ENCODE data around the gene LARGE1. TPM values are rescaled to one million over a fixed set of nuclear protein-coding genes. Genes with fewer than 3 reads are reported as not detected.

Gene LARGE1
- total RNA-seq, 1 experiment from 2014 or later, result 2.5 TPM

GRCh38 chr22:33819743-33820142 is 100.5 kb downstream of the LARGE1 start:
- DNase-seq (ENCODE audit: low read depth, low spot score) (no peak), ATAC-seq (no peak)
- no peaks in the 10 kb centered on the region for H3K27me3 ChIP-seq (ENCODE audit: control insufficient read depth, insufficient read depth, low read length)
- no peaks in the 10 kb centered on the region for H3K36me3 ChIP-seq (ENCODE audit: control insufficient read depth, insufficient read depth, low read length)
- POLR2A ChIA-PET, result no interaction called here
- TF ChIP-seq SIN3A (IDR thresholded peaks at IDR 0.05; ENCODE audit: borderline replicate concordance, insufficient read depth, low read depth, low read length) (no peak), POLR2AphosphoS5 (IDR thresholded peaks at IDR 0.05; ENCODE audit: low read depth, low read length) (no peak), CTCF (IDR thresholded peaks at IDR 0.05) (no peak), REST (IDR thresholded peaks at IDR 0.05; ENCODE audit: insufficient read depth in 1 of 2, low read depth in 2 of 2, low read length in 1 of 2) (no peak), TCF7L2 (IDR thresholded peaks at IDR 0.05; ENCODE audit: low read depth, low read length) (no peak)
- no peaks in the 10 kb centered on the region for H3K4me1 ChIP-seq (ENCODE audit: control insufficient read depth, insufficient read depth, low read length)
- in situ Hi-C loops (cut with HindIII; ENCODE audit: low pct_unique_long_range_greater_than_20kb, low sequenced_read_pairs) (no loop called here), intact Hi-C loops (cut with micrococcal nuclease; ENCODE audit: unreplicated experiment) (no loop called here)
- no TSS peak for BruUV-seq (replicated peaks)
- H3K4me3 ChIP-seq (ENCODE audit: low read depth in 2 of 2, low read length in 2 of 2), result no peak overlapping the region
- H3K27ac ChIP-seq (ENCODE audit: low read length), result no peak overlapping the region
- H3K9me3 ChIP-seq (ENCODE audit: control insufficient read depth, insufficient read depth, low read depth, low read length), result no peaks in the 10 kb centered on the region
- CTCF ChIA-PET, result interaction anchor here (0.7 kb wide), 1 partner anchor 111 kb away, joined by 3 read pairs; no protein-coding TSS in a partner anchor

- in situ Hi-C loops (cut with HindIII; ENCODE audit: low pct_unique_long_range_greater_than_20kb, low sequenced_read_pairs), result no loop called here
- H3K36me3 ChIP-seq (ENCODE audit: control insufficient read depth, insufficient read depth, low read length), result no peaks in the 10 kb centered on the region
- no peak overlapping the region for H3K4me3 ChIP-seq (ENCODE audit: low read depth in 2 of 2, low read length in 2 of 2)
- DNase-seq (ENCODE audit: low read depth, low spot score) (no peak), ATAC-seq (no peak)
- intact Hi-C loops (cut with micrococcal nuclease; ENCODE audit: unreplicated experiment), result no loop called here
- no peaks in the 10 kb centered on the region for H3K27me3 ChIP-seq (ENCODE audit: control insufficient read depth, insufficient read depth, low read length)
- no TSS peak for BruUV-seq (replicated peaks)
- H3K9me3 ChIP-seq (ENCODE audit: control insufficient read depth, insufficient read depth, low read depth, low read length), result no peaks in the 10 kb centered on the region
- ChIA-PET CTCF (no interaction called here), POLR2A (no interaction called here)
- H3K4me1 ChIP-seq (ENCODE audit: control insufficient read depth, insufficient read depth, low read length), result no peaks in the 10 kb centered on the region
- no peak overlapping the region for H3K27ac ChIP-seq (ENCODE audit: low read length)
- TF ChIP-seq TCF7L2 (IDR thresholded peaks at IDR 0.05; ENCODE audit: low read depth, low read length) (no peak), REST (IDR thresholded peaks at IDR 0.05; ENCODE audit: insufficient read depth in 1 of 2, low read depth in 2 of 2, low read length in 1 of 2) (no peak), POLR2AphosphoS5 (IDR thresholded peaks at IDR 0.05; ENCODE audit: low read depth, low read length) (no peak), SIN3A (IDR thresholded peaks at IDR 0.05; ENCODE audit: borderline replicate concordance, insufficient read depth, low read depth, low read length) (no peak), CTCF (IDR thresholded peaks at IDR 0.05) (no peak)
Observed at GRCh38 chr22:33817512-33818127, 102.7 kb downstream of the LARGE1 start.

All from Panc1 (cell line).